Measurements from ENCODE around the gene KHDC4.
"Not testable (repeated sequence)": the region's sequence is repeated elsewhere in the genome, so short reads cannot be mapped to it uniquely, and the experiment has no call there.

Gene KHDC4

DNA sequence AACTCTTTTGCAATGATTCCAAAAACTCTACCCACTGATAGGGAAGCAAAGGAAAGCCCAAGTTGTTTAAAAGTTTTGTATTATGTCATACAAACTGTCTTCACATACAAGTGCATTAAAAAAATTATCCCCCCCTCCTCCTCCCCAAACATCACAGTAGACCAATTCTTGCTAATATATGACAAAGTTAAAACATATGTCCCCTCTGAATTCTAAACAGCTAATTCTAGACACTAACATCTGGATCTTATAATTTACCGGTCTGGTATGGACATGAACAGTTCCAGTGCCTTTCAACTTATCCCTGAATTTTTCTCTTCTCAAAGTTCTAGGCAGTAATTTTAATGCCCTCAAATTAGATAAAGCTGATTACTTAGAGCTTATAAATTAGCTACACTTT lies 36.5 kb downstream of the KHDC4 start:
- FAIRE-seq = no peak

DNA sequence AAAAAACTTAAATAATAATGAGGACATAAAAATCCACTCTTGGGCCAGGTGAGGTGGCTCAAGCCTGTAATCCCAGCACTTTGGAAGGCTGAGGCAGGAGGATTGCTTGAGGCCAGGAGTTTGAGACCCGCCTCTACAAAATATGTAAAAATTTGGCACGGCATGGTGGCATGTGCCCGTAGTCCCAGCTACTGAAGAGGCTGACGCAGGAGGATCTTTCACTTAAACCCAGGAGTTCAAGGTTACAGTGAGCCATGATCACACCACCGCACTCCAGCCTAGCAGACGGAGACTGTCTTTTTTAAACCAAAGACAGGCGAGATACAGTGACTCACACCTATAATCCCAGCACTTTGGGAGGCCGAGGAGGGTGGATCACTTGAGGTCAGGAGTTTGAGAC lies 37.7 kb downstream of the KHDC4 start:
- not testable (repeated sequence) for FAIRE-seq

- not testable (repeated sequence) for FAIRE-seq
These were observed 38.6 kb downstream of the KHDC4 start for GRCh38 chr1:155895617-155896016.

DNA sequence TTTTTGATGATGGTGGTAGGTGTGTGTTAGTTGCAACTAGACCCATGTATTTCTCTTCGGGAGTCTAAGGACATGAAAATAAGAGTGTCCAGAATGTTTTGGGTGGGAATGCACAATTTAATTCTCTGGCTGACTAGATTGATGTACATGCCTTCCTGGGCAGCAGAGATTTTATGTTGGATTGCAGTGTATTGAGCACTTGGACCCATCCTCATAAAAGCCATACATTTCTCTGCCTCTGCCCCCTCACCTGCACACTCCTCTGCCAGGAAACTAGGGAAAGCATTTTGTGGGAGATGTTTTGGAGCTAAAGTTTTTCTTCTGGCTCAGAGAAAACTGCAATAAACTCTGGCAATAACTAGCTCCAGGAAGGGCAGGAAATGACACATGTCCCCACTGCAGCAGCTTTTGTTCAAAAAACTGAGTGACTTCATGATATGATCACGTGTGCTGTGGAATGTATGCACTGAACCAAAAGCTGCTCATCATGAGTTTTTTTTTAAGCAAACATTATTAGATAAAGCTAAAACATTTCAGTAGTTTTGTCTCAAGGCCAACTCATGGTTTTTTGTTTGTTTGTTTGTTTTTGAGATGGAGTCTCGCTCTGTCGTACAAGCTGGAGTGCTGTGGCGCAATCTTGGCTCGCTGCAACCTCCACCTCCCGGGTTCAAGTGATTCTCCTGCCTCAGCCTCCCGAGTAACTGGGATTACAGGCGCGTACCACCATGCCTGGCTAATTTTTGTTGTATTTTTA lies 40.6 kb downstream of the KHDC4 start:
- peak; percentile 4 for FAIRE-seq

DNA sequence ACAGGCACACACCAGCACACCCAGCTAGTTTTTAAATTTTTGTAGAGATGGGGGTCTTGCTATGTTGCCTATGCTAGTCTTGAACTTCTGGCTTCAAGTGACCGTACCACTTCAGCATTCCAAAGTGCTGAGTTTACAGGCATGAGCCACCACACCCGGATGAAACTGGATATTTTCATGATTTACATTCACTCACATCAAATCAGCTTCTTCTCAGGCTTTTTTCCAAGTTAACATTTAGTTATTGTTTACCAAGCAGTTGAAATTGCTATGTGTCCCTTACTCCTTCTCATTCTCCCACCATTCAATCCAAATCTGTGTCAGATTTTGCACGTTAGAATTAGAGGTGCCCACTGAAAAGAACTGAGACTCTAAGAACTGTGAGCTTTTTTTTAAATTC lies 41.4 kb downstream of the KHDC4 start:
- FAIRE-seq = no peak

DNA sequence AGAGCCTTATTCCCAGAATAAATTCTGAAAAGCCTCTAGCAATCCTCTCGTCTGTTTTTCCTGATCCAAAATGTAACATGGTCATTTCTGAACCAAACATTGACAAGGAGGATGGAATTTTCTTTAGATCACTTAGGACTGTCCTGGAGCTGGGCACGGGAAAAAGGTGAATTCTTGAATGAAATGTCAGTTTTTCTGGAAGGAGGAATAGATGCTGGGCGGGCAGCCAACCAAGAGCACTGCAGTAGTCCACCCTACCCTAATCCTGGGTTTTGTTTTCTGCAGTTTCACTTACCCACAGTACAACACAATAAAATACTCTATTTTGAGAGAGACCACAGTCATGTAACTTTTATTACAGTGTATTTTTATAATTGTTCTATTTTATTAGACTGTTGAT lies 44.0 kb downstream of the KHDC4 start:
- no peak for FAIRE-seq

DNA sequence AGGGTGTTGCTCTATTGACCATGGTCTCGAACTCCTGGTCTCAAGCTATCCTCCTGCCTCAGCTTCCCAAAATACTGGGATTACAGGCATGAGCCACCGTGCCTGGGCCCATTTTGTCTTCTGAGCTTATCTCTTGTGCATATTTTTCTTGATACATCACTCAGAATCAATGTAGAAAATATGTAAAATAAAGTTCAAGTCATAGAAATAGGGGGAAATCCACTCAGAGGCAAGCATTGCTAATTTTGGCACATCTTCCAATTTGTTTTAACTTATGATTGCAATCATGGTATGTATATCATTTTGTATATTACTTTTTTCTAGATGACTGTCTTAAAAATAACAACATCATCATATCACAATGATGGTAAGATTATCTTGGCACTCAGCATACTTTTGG lies 44.6 kb downstream of the KHDC4 start:
- FAIRE-seq = no peak

GRCh38 chr1:155888481-155888880 lies 45.7 kb downstream of the KHDC4 start:
- FAIRE-seq = no peak

DNA sequence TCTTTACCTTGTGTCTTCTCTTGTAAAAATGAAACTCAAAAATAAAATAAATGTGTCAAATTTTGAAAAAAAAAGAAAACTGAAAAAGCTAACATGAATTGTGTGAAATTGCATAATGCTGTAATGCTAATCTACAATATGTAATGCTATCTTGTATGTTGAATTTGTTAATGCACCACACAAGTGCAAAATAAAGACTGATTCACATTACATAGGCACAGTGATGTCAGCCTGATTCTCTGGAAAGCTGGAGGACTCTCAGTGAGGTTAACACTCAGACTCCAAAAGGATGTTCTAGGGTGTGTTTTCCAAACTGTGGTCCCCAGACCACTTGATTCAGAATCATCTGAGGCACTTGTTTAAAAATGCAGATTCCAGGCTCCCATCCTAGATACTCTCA lies 49.2 kb downstream of the KHDC4 start:
- no peak for FAIRE-seq

GRCh38 chr1:155884031-155884960 lies 49.9 kb downstream of the KHDC4 start:
- no peak for FAIRE-seq

- FAIRE-seq = no peak
These were observed 51.4 kb downstream of the KHDC4 start for GRCh38 chr1:155882766-155883165.

- no peak for FAIRE-seq
These were observed 52.0 kb downstream of the KHDC4 start for GRCh38 chr1:155882235-155882634.

DNA sequence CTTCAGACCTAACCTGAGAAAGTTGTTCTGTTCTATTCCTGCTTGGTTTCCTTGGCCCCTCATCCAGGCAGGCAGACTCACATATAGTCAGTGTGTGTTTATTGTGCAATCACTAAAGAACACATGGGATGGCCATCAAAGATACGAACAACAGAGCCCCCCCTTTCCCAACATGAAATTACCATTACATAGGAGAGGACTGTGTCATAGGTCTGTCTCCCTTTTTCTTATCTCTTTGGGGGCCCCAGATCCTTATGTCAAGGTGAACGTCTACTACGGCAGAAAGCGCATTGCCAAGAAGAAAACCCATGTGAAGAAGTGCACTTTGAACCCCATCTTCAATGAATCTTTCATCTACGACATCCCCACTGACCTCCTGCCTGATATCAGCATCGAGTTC lies 53.3 kb downstream of the KHDC4 start:
- no peak for FAIRE-seq

DNA sequence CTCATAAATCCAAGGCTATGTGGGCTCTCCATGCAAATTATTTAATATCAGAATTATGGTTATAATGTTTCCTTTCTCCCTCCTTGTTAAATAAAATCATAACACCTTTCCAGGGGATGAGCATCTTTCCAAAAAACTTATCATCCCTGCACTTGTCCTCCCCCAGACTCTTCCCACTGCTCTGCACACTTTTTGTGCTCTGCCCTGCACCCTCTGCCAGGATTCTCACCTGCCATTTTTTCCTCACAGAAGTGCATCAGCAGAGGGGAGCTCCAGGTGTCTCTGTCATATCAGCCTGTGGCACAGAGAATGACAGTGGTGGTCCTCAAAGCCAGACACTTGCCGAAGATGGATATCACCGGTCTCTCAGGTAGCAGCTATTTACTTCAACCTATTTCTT lies 54.0 kb downstream of the KHDC4 start:
- FAIRE-seq = no peak

DNA sequence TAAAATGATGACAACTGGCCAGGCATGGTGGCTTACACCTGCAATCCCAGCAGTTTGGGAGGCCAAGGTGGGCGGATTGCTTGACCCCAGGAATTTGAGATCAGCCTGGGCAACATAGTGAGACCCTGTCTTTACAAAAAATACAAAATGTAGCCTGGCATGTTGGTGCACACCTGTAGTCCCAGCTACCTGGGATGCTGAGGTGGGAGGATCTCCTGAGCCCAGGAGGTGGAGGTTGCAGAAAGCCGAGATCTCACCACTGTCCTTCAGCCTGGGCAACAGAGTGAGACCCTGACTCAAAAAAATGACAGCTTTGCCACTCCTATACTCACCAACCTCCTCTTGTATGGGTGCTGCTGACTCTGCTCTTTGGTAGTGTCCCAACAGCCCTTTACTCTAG lies 56.3 kb downstream of the KHDC4 start:
- no peak for FAIRE-seq

GRCh38 chr1:155873860-155874259 lies 60.4 kb downstream of the KHDC4 start:
- no peak for FAIRE-seq

DNA sequence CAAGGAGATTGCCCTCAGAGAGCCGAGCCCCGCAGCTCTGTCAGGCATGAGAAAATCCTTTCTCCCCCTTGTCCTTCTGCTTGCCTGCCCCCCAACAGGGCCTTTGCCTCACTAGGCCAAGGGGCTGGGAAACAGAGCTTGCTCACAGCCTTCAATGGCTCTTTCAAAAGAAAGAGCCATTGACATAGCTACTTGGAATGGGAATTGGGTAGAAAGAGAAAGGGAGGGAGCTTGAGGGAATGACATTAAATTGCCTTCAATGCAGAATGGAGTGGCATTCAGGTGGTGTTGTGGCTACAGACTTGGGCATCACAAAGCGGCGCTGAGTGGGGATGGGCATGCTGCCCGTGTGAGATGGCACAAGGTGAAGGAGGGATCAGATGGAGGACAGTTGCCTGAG lies 61.7 kb downstream of the KHDC4 start:
- no peak for FAIRE-seq

DNA sequence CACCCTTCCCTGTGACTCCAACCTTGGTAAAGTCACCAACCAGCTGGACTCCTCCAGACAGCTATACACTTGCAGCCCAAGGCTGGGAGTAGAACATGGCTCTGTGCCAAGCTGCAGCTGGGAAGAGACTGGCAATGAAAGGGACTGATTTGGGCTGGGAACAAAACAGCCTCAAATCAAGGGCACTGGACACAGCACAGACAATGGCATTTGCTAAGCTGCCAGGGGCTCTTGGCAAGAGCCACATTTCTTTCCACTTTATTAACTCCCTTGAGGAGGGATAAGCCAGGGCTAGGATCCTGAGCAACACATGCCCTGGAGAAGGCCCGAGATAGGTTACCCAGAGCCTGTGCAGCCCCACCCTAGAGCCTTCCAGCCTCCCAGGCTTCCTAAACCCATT lies 62.8 kb downstream of the KHDC4 start:
- no peak for FAIRE-seq

DNA sequence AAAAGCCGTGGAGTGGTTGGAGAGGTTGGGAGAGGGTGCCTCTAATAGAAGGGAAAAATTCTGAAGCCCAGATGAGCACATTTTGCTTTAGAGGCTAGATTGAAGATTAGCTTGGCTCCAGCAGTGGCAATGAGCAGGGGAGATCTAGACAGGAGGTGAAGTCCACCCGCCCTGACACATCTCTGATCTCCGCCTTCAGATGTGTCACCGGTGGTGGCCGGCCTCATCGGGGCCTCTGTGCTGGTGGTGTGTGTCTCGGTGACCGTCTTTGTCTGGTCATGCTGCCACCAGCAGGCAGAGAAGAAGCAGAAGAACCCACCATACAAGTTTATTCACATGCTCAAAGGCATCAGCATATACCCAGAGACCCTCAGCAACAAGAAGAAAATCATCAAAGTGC lies 66.4 kb downstream of the KHDC4 start:
- no peak for FAIRE-seq

DNA sequence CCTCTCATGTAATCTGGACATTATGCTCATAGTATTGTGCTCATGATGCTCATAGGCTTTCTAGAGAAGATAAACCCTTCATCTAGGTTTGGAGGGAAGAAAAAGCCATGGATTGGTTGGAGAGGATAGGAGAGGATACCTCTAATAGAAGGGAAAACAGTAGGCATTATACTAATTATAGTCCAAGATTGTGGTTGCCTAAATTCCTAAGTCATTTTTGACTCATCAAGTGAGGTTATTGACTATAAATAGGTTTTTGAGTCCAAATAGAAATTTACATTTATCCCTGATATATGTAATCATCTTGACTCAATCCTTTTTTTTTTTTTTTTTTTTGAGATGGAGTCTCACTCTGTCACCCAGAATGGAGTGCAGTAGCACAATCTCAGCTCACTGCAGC lies 69.8 kb downstream of the KHDC4 start:
- FAIRE-seq = no peak

All from endometrium (tissue), 2 donors.